GM18907 (cell line): ENCODE measurements around the gene CLHC1.
"Not testable (repeated sequence)": the region's sequence is repeated elsewhere in the genome, so short reads cannot be mapped to it uniquely, and the experiment has no call there.

ENCODE experiments used
- ATAC-seq: cut with Tn5 transposase; IDR thresholded peaks from one replicate; pipeline ENCODE4 v1.9.1; 2021; ENCODE audit warnings: mild to moderate bottlenecking, moderate library complexity; ENCODE audit not compliant: unreplicated experiment

CLHC1 gene

DNA sequence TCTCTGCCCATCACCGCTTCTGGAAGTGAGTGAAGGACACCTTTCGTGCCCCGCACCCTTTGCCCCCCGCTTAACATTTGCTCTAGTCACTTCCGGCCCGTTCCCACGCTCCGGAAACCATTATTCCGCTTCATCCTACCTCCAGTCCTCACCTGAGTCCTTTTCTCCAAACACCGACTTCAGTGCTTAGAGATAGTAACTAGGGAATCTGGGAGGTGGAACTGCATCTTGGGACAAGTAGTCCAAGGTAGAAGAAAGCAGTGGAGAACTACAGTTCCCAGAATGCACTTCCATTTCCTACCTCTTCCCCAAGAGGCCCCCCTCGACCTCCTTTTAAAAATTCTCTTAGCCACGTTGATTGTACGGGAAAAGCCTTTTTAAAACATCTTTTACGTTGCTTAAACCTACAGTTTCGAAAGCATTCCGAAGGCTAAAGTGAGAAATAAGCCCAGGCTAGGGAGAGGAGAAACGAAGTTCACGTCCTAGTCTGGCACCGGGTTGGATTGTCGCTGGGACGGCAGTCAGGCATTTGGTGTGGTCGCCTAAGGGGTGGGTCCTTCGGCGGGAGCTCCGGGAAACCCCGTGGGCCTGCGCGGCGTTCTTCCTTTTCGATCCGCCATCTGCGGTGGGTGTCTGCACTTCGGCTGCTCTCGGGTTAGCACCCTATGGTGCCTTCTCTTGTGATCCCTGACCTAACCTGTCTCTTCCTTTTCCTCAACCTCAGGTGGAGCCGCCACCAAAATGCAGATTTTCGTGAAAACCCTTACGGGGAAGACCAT, at the start of gene CLHC1, which contains the start of gene RPS27A:
TSS of gene CLHC1 (minus strand) at position 210 of the 779 bp plus-strand sequence. CDS start 9,882 bp downstream, outside the sequence.
TSS of gene RPS27A (plus strand) at position 605 of the 779 bp plus-strand sequence. CDS start at position 742, 137 bp downstream.
- ATAC-seq: peak; percentile 87

DNA sequence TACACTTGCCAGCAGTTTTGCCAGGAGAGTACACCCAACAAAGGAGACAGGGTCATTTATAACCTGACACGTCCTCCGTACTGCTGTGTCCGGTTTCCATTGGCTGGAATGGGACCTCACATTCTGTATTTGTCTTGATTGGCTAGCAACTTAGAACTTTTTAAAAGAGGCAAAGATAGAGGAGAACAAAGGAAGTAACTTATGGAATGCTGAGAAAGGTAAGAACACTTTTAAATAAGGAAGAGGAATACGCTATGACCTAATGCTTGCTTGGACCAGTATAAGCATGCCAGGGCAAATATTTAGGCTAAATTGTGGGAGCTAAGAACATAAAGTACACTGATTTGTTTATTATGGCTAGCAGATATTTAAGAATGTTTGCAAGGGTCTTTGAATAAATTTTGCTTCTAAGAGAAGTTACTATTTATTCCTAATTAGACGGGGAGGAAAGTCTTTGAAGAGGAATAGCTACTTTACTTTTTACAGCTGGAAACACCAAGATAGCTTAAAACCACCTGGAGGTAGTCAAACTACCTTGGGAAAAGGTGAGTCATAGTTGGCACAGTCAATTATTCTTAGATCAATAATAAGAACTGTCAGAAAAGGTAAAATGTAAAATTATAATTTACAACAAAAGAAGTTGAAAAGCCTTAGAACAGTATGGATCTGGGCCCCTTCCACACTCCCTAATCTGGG, 48.9 kb upstream of the CLHC1 start:
- not testable (repeated sequence) for ATAC-seq

DNA sequence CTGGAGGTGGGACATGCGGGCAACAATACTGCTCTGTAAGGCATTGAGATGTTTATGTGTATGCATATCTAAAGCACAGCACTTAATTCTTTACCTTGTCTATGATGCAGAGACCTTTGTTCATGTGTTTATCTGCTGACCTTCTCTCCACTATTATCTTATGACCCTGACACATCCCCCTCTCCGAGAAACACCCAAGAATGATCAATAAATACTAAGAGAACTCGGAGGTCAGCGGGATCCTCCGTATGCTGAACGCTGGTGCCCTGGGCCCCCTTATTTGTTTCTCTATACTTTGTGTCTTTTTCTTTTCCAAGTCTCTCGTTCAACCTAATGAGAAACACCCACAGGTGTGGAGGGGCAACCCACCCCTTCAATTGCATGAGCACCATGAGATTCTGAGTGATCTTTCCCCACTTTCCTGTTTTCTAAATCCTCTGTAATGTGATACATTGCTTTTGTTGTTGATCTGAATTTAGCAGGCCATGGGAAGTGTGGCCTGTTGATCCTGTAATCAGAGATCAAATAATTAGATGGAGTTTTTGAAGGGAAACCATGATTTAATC, 47.8 kb upstream of the CLHC1 start:
- ATAC-seq: not testable (repeated sequence)

- ATAC-seq: not testable (repeated sequence)
Measured at GRCh38 chr2:55279214-55279835, 47.2 kb upstream of the CLHC1 start.

GRCh38 chr2:55277310-55277709, 45.2 kb upstream of the CLHC1 start:
- no peak for ATAC-seq

GRCh38 chr2:55274346-55274745, 42.3 kb upstream of the CLHC1 start:
- not testable (repeated sequence) for ATAC-seq

DNA sequence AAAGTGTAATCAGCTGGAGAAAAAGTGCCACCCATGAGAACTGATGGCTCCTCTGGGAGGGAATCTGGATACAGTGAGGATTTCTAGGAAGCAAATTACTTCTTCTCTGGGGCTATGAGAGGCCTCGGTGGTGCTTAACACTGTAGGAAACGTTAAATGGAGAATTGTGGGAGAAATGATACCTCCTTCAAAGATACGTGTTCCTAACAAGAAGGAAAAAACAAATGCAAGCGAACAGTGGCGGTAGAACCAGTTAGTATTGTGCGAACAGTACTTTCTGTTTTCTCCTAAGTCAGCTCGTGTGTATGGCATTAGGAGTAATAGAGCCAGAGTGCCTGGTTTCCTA, 37.5 kb upstream of the CLHC1 start:
- ATAC-seq: no peak

- peak; percentile 98 for ATAC-seq
Measured at GRCh38 chr2:55268907-55269644, 37.0 kb upstream of the CLHC1 start, which contains the start of gene MTIF2. Gene MTIF2, minus strand, starts transcription at chr2:55269231. Its CDS starts 5,373 bp downstream, at chr2:55263858.

DNA sequence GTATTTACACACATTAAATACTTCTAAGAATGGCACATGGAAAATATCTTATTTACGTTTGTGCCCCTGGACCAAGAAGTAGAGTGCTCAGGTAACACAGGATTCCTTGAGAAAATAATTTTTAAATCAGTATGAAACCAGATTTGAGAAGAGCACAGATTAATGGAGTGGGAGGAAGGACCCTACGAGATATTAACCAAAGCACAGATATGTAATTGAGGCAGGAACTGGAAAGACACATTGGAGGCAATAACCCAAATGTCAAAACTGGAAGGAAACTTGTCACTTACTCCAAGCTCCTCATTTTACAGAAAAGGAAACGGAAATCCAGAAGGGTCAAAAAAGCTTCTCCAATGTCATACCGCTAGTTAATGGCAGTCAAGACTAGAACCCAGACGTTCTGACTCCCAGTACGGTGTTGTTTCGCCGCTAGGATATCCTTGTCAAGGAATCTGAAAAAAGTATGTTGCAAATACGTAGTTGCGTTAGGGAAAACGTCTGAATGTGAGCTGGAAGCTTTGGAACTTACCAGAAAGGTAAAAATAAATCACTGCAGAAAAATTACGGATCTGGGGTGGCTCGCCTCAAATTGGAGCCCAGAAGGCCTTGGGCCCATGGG, 36.3 kb upstream of the CLHC1 start:
- ATAC-seq: no peak

DNA sequence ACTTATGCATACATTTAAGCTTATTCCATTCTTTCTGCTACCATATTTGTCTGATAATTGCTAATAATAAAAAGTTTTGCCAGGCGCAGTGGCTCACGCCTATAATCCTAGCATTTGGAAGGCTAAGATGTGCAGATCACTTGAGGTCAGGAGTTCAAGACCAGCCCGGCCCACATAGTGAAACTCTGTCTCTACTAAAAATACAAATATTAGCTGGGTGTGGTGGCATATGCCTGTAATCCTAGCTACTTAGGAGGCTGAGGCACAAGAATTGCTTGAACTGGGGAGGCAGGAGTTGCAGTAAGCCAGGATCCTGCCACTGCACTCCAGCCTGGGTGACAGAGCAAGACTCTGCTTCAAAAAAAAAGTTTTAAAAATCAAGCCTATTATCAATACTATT, 27.5 kb upstream of the CLHC1 start:
- ATAC-seq: not testable (repeated sequence)

- ATAC-seq: no peak
Measured at GRCh38 chr2:55252832-55253231, 20.7 kb upstream of the CLHC1 start.

DNA sequence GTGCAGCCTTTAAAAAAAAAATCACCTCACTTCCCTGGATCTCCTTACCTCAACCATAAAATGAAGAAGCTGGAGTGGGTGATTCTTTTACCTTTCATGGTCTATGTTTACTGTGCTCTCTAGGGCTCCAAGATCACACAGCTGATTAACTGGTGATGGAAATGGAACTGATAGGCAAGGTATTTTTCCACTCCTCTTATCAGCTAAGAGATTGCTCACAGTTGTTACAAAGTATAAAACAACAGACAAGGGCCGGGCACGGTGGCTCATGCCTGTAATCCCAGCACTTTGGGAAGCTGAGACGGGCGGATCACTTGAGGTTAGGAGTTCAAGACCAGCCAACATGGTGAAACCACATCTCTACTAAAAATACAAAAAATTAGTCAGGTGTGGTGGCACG, 14.9 kb upstream of the CLHC1 start:
- ATAC-seq: no peak

DNA sequence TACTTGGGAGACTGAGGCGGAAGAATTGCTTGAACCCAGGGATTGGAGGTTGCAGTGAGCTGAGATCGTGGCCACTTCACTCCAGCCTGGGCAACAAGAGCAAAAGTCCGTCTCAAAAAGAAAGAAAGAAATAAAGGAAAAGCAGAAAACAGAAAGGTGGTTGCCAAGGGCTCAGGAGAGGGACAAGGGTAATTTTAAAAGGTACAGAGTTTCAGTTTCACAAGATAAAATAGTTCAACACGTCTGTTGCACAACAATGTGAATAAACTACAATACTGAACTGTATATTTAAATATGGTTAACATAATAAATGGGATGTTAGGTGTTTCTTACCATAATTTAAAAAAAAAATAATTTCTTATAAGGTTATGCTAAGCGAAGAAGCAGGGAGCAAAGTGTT, 13.3 kb upstream of the CLHC1 start:
- ATAC-seq: no peak

GRCh38 chr2:55242617-55243016, 10.5 kb upstream of the CLHC1 start:
- no peak for ATAC-seq

- not testable (repeated sequence) for ATAC-seq
Measured at GRCh38 chr2:55241582-55241981, 9.5 kb upstream of the CLHC1 start.

DNA sequence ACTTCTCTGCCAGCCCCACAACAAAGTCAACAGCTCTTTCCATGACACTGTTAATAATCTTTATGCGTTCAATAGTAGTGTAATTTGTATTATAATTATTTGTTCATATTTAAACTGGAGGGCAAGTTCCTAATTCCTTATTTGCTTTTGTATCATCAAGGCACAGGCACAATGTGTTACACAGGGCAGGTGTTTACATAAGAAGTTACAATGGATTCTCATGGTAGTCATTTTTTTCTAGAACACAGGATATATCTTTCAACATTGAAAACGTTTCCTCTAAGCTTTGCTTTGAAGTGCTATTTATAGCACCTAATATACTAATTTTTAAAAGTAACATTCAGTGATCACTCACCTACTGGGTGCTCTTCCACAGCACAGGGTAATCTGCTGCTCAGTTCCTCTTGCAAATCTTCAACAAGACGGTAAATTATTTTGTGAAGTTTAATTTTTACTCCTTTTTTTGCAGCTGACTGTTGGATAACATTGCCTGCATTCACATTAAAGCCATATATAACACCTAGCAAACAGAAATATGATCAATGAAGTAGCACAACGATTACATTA, 7.6 kb upstream of the CLHC1 start:
- no peak for ATAC-seq

GRCh38 chr2:55236992-55237543, 5.0 kb upstream of the CLHC1 start:
- ATAC-seq: no peak

- ATAC-seq: no peak
Measured at GRCh38 chr2:55235724-55236538, 3.8 kb upstream of the CLHC1 start.

DNA sequence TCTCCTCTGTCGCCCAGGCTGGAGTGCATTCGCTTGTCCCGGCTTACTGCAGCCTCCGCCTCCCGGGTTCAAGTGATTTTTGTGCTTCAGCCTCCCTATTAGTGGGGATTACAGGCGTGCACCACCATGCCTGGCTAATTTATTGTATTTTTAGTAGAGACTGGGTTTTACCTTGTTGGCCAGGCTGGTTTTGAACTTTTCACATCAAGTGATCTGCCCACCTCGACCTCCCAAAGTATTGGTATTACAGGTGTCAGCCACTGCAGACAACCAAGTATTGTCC, 1.5 kb upstream of the CLHC1 start:
- ATAC-seq: no peak
